H1 (cell line): ENCODE results near the gene FAM170B. TPM values are rescaled to one million over a fixed set of nuclear protein-coding genes. Genes with fewer than 3 reads are reported as not detected.

Experiments used
- CTCF ChIA-PET: fragments of 300-600 bp; sonication (Branson Sonifier 250); formaldehyde crosslinking; loops from one replicate; lab custom pipeline; 2021; ENCODE audit not compliant: partially characterized antibody; lab: Charles Lee
- POLR2A ChIA-PET: fragments of 300-600 bp; sonication (Branson Sonifier 250); formaldehyde crosslinking; loops from one replicate; lab custom pipeline; 2021; ENCODE audit warnings: inconsistent platforms; ENCODE audit not compliant: partially characterized antibody; lab: Charles Lee
- DNase-seq, 2 experiments: peaks; one replicate each; pipeline versions ENCODE4 v3.0.0 to v3.0.0-alpha.2; 2010 to 2022; ENCODE audit warnings: low spot score in 2 of 2, low read depth in 1 of 2, mixed read lengths in 1 of 2
- FAIRE-seq: peaks from 2 replicates; lab custom pipeline; 2011; peaks lifted over from hg19 to GRCh38; lab: Jason Lieb, UNC
- H2AFZ ChIP-seq: 2 replicates; pipeline ENCODE4 v1.8.1; 2012; ENCODE audit warnings: low read length, inconsistent platforms
- H2AK5ac ChIP-seq: 2 replicates; pipeline ENCODE4 v1.6.1; 2013; ENCODE audit warnings: low read depth, low read length
- H2BK120ac ChIP-seq: replicated peaks from 2 replicates; pipeline ENCODE3; 2013; ENCODE audit warnings: low read depth, low read length, inconsistent platforms
- H2BK12ac ChIP-seq: 2 replicates; pipeline ENCODE4 v1.6.1; 2013; ENCODE audit warnings: low read depth, low read length
- H2BK15ac ChIP-seq: 2 replicates; pipeline ENCODE4 v1.6.1; 2013; ENCODE audit warnings: low read length
- H2BK20ac ChIP-seq: 2 replicates; pipeline ENCODE4 v1.6.1; 2013; ENCODE audit warnings: low read length
- H2BK5ac ChIP-seq: 2 replicates; pipeline ENCODE4 v1.6.1; 2013; ENCODE audit warnings: low read depth, low read length
- H3K14ac ChIP-seq: 2 replicates; pipeline ENCODE4 v1.6.1; 2013; ENCODE audit warnings: inconsistent platforms; ENCODE audit not compliant: insufficient read length
- H3K18ac ChIP-seq: 2 replicates; pipeline ENCODE4 v1.6.1; 2013; ENCODE audit warnings: low read length; ENCODE audit errors: extremely low read depth
- H3K23ac ChIP-seq: 2 replicates; pipeline ENCODE4 v1.6.1; 2013; ENCODE audit warnings: inconsistent platforms; ENCODE audit not compliant: insufficient read length
- H3K23me2 ChIP-seq: 2 replicates; pipeline ENCODE4 v1.6.1; 2013; ENCODE audit warnings: low read depth, low read length
- H3K27ac ChIP-seq: 2 replicates; pipeline ENCODE4 v1.6.1; 2011; ENCODE audit warnings: low read depth, low read length, inconsistent platforms
- H3K27me3 ChIP-seq, 4 experiments: replicated peaks in 1 of 4; 1 replicate in 1 of 4; 2 replicates in 3 of 4; pipeline versions ENCODE4 v1.6.1 to v1.8.1; 2011 to 2013; ENCODE audit warnings: low read length in 3 of 4, mild to moderate bottlenecking in 3 of 4, inconsistent platforms in 2 of 4, mixed read lengths in 2 of 4, moderate library complexity in 1 of 4; ENCODE audit not compliant: control insufficient read depth in 3 of 4, insufficient read depth in 3 of 4; ENCODE audit errors: extremely low read depth in 1 of 4
- H3K36me3 ChIP-seq, 4 experiments: 2 replicates each; pipeline versions ENCODE4 v1.6.1 to v1.8.1; 2011 to 2013; ENCODE audit warnings: mild to moderate bottlenecking in 4 of 4, low read length in 3 of 4, moderate library complexity in 2 of 4, control low read depth in 1 of 4, inconsistent platforms in 1 of 4; ENCODE audit not compliant: insufficient read depth in 4 of 4, control insufficient read depth in 2 of 4
- H3K4ac ChIP-seq: replicated peaks from 2 replicates; pipeline ENCODE3; 2013; ENCODE audit warnings: low read length, low read depth, mixed read lengths, inconsistent platforms; ENCODE audit not compliant: insufficient read length
- H3K4me1 ChIP-seq, 4 experiments: replicated peaks in 1 of 4; 1 replicate in 1 of 4; 2 replicates in 3 of 4; pipeline versions ENCODE4 v1.6.1 to v1.8.1; 2011 to 2013; ENCODE audit warnings: low read length in 3 of 4, inconsistent platforms in 2 of 4, mixed read lengths in 1 of 4; ENCODE audit not compliant: insufficient read depth in 4 of 4, control insufficient read depth in 3 of 4
- H3K4me2 ChIP-seq, 2 experiments: 2 replicates each; pipeline versions ENCODE4 v1.6.1 to v1.8.1; 2011 to 2013; ENCODE audit warnings: low read depth in 2 of 2, low read length in 2 of 2, control low read depth in 1 of 2, inconsistent platforms in 1 of 2, mild to moderate bottlenecking in 1 of 2; ENCODE audit not compliant: insufficient read depth in 1 of 2
- H3K4me3 ChIP-seq, 4 experiments: fragments of 200-600, 300-600 bp in 1 of 4; sonication (generic), shearing (Covaris generic), sonication (Bioruptor Twin) in 1 of 4; 2 replicates each; pipeline versions ENCODE4 v1.5.1 to v1.8.1; 2011 to 2016; ENCODE audit warnings: low read length in 4 of 4, low read depth in 3 of 4, control low read depth in 2 of 4, inconsistent platforms in 2 of 4, mild to moderate bottlenecking in 2 of 4, mixed read lengths in 1 of 4, moderate library complexity in 1 of 4; ENCODE audit not compliant: insufficient read depth in 2 of 4; ENCODE audit errors: extremely low read depth in 1 of 4
- H3K56ac ChIP-seq: replicated peaks from 2 replicates; pipeline ENCODE3; 2013; ENCODE audit warnings: low read depth, mild to moderate bottlenecking, mixed read lengths, low read length, inconsistent platforms; ENCODE audit not compliant: insufficient read length
- H3K79me1 ChIP-seq: 2 replicates; pipeline ENCODE4 v1.6.1; 2013; ENCODE audit warnings: low read depth, low read length, control low read depth
- H3K79me2 ChIP-seq, 2 experiments: 2 replicates each; pipeline versions ENCODE4 v1.6.1 to v1.8.1; 2012 to 2013; ENCODE audit warnings: low read length in 2 of 2, mild to moderate bottlenecking in 2 of 2, inconsistent platforms in 1 of 2; ENCODE audit not compliant: insufficient read depth in 2 of 2, control insufficient read depth in 1 of 2
- H3K9ac ChIP-seq, 4 experiments: replicated peaks in 1 of 4; 1 replicate in 1 of 4; 2 replicates in 3 of 4; pipeline versions ENCODE4 v1.6.1 to v1.8.1; 2011 to 2013; ENCODE audit warnings: low read depth in 3 of 4, low read length in 3 of 4, control low read depth in 2 of 4, mild to moderate bottlenecking in 2 of 4, moderate library complexity in 2 of 4, inconsistent platforms in 1 of 4; ENCODE audit errors: extremely low read depth in 1 of 4
- H3K9me3 ChIP-seq, 2 experiments: 2 replicates each; pipeline versions ENCODE4 v1.6.1 to v1.8.1; 2012 to 2013; ENCODE audit warnings: mild to moderate bottlenecking in 2 of 2, moderate library complexity in 2 of 2, control low read depth in 1 of 2, inconsistent platforms in 1 of 2, low read depth in 1 of 2, low read length in 1 of 2, mixed read lengths in 1 of 2; ENCODE audit not compliant: insufficient read depth in 2 of 2
- H4K20me1 ChIP-seq, 2 experiments: replicated peaks in 1 of 2; 2 replicates each; pipeline versions ENCODE3 to v1.8.1; 2011 to 2013; ENCODE audit warnings: inconsistent platforms in 2 of 2, low read length in 2 of 2, mild to moderate bottlenecking in 1 of 2; ENCODE audit not compliant: insufficient read depth in 2 of 2, control insufficient read depth in 1 of 2
- H4K5ac ChIP-seq: 2 replicates; pipeline ENCODE4 v1.6.1; 2013; ENCODE audit warnings: low read length, low read depth, mixed read lengths, inconsistent platforms; ENCODE audit not compliant: insufficient read length
- H4K8ac ChIP-seq: 2 replicates; pipeline ENCODE4 v1.8.0; 2013; ENCODE audit warnings: mild to moderate bottlenecking, moderate library complexity, low read length, inconsistent platforms; ENCODE audit not compliant: insufficient read depth; ENCODE audit errors: extremely low read depth
- H4K91ac ChIP-seq: replicated peaks from 2 replicates; pipeline ENCODE3; 2013; ENCODE audit warnings: low read length, mixed read lengths, inconsistent platforms; ENCODE audit not compliant: insufficient read length
- BCL11A ChIP-seq, 2 experiments: IDR thresholded peaks; one replicate each; pipeline ENCODE4 v1.6.1; 2011; ENCODE audit warnings: low read depth in 2 of 2, low read length in 2 of 2, mild to moderate bottlenecking in 2 of 2
- CEBPB ChIP-seq: IDR thresholded peaks from 2 replicates; pipeline ENCODE4 v1.6.1; 2012; ENCODE audit warnings: low read depth, low read length
- CHD2 ChIP-seq: IDR thresholded peaks from 2 replicates; pipeline ENCODE4 v1.6.1; 2012; ENCODE audit warnings: low read length, improper control_type of control experiment
- EZH2 ChIP-seq: fragments of 200-600 bp; sonication (generic); IDR thresholded peaks from 2 replicates; pipeline ENCODE4 v1.7.1; 2012; ENCODE audit warnings: low read depth, mild to moderate bottlenecking, moderate library complexity, low read length, inconsistent platforms; ENCODE audit not compliant: severe bottlenecking
- SIX5 ChIP-seq: IDR thresholded peaks from 2 replicates; pipeline ENCODE4 v1.6.1; 2011; ENCODE audit warnings: mild to moderate bottlenecking, low read depth, low read length
- TAF1 ChIP-seq: IDR thresholded peaks from 2 replicates; pipeline ENCODE4 v1.6.1; 2011; ENCODE audit warnings: mild to moderate bottlenecking, low read depth, low read length
- WGBS, 2 experiments: shearing (Covaris generic) in 1 of 2; methylation state at CpG; one replicate each; pipeline versions ENCODE4 v1.1.6 to v1.1.7; 2013 to 2015; ENCODE audit warnings: low lambda C conversion rate in 2 of 2, mixed read lengths in 2 of 2, inconsistent platforms in 1 of 2, low coverage in 1 of 2, missing lambda C conversion rate in 1 of 2; ENCODE audit not compliant: insufficient replicate concordance in 2 of 2, insufficient coverage in 1 of 2, insufficient read length in 1 of 2; ENCODE audit errors: extremely low coverage in 1 of 2, missing lambda C conversion rate in 1 of 2; 5-methylcytosine and 5-hydroxymethylcytosine counted together
- polyA plus RNA-seq, 7 experiments: library from polyadenylated mRNA; depleted of rRNA in 3 of 7; stranded (reverse) in 5 of 7; unstranded in 2 of 7; fragments of >200 nt in 5 of 7; fragments of 200-250 nt in 2 of 7; gene quantifications; 1 replicate in 5 of 7; 2 replicates in 1 of 7; 4 replicates in 1 of 7; pipeline versions ENCODE4 v1.2.1 to v1.2.3, GENCODE V29; 2011 to 2013; ENCODE audit warnings: missing spikeins in 2 of 7, mixed read lengths in 2 of 7
- total RNA-seq: library from RNA; stranded (reverse); fragmentation: NEBNext Ultra II Directional; extraction: Animal tissue kit (Norgen Biotek cat#: 25700); gene quantifications from 2 replicates; pipeline ENCODE4 v1.2.1, GENCODE V29; 2021

FAM170B gene
- total and polyA plus RNA-seq, 2 of the 8 experiments (the other 6 are each of a cell fraction or from before 2014, with no cell fraction given) = not detected

- TF ChIP-seq BCL11A (IDR thresholded peaks at IDR 0.05; ENCODE audit: low read depth in 2 of 2, low read length in 2 of 2) (no peak), SIX5 (no peak), CHD2 (no peak), EZH2 (no peak), TAF1 (no peak), CEBPB (no peak)
- Histone ChIP-seq H4K91ac (no peak overlapping the region), H3K56ac (no peak overlapping the region), H2BK12ac (no peak overlapping the region), H3K9me3 (no peaks in the 10 kb centered on the region), H3K79me1 (no peaks in the 10 kb centered on the region), H3K9ac (no peak overlapping the region), H3K4me1 (no peaks in the 10 kb centered on the region), H3K27ac (no peak overlapping the region), H2BK120ac (no peak overlapping the region), H3K27me3 (no peaks in the 10 kb centered on the region; a peak in 2 of 7 replicates), H2AK5ac (no peak overlapping the region), H4K5ac (no peak overlapping the region), H3K18ac (no peak overlapping the region), H3K23me2 (no peaks in the 10 kb centered on the region; the same call in 1 of the 2 replicates), H3K14ac (no peak overlapping the region), H4K20me1 (no peaks in the 10 kb centered on the region), H4K8ac (no peak overlapping the region; the same call in 1 of the 2 replicates), H3K36me3 (no peaks in the 10 kb centered on the region), H3K23ac (no peak overlapping the region), H2BK20ac (no peak overlapping the region), H3K4me2 (no peak overlapping the region), H2BK15ac (no peak overlapping the region), H3K4me3 (no peak overlapping the region), H2AFZ (no peak overlapping the region), H3K79me2 (no peaks in the 10 kb centered on the region), H2BK5ac (no peak overlapping the region), H3K4ac (no peak overlapping the region)
- FAIRE-seq = no peak
- ChIA-PET POLR2A (no interaction called here), CTCF (interaction anchor here (1.2 kb wide), 1 partner anchor 9 kb away, joined by 3 read pairs; no protein-coding TSS in a partner anchor)
- 94% methylated on average over 6 of the region's 7 CpGs; no CpG with 5 or more reads in 1 of the 2 experiments for WGBS, 2 experiments
- no peak for DNase-seq
These were observed 25.2 kb downstream of the FAM170B start for GRCh38 chr10:49108656-49109055.
